ENCODE results near the gene ATXN10.
A peak's percentile ranks its signal among the peaks of the same experiment; 100 is the strongest.

ATXN10 gene

DNA sequence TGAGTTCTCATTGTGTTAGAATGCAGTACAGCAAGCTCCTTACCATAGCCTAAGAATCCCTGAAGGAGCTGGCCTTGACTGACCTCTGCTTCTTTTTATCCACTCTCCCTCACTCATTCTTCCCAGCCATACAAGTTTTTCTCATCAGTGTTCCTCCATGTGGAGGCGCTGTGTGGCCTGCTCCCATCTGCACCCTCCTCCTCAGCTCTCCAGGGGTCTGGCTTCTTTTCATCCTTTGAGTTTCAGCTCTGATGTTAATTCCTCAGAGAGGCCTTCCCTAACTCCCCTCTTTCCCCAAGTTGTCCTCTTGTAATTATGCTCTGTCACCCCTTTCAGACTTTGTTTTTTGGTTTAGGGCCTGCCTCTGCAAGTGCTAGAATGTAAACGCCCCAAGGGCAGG, 160.5 kb downstream of the ATXN10 start:
- DNase-seq: no peak

DNA sequence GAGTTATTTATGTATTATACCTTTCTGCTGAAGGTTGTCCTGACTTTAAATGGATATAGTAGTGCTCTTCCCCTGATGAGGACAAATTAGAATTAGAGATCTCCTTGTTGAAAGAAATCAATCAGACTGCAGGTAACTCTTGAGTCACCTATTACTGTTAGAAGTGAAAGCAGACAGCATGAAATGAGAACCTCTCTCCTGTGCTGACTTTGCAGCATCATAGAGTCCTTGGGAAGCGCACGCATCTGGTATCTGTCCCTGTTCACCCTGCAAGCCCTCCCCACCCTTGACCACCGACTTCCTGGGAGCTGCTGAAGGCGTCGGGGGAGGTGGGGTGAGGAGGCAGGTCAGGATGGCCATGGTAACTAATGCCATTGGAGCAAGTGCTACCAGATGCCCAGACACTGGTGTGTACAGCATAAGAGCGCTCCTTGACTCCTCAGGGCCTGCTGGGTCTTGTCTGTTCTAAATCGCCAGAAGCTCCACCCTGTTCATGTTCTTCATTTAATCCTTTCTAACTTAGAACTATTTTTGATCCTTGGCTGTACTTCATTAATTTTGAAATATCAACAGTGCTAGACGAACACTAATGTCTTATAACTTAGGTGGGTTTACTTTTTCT, 161.4 kb downstream of the ATXN10 start:
- no peak for DNase-seq

DNA sequence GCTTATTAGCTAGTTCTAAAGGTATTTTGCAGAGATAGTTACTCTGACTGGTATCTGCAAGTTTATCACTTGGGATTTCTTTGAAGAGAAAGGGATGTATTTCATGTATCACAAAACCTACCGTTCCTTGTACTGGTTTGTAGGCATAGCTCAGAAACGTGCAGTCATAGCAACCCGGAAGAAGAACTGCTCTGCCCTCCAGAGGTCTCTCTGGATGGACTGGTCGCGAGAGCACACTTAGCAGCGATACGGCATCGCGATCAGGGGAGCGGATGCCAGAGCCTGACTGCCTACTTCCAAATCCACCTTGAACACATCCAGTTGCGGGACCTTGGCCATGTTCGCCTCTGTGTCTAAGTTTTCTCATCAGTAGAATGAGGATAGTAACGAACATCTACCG, 162.0 kb downstream of the ATXN10 start:
- DNase-seq: no peak

DNA sequence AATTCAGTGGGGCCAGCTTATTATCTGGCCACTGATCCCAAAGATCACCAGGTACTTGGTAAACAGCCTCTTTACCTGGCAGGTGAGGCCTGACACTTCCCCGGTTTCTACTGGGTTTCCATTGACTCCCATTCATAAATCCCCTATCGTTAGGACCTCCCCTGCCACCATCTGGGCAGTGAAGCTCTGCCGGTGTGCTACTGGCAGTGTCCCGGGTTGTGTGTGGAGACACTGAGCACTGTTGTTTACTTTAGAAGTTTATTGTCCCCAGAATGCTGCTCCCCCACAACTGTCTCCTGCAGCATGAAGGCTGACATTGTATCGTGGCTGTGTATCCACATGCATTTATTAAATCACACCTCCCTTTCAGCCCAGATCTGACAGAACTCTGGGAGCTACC, 162.6 kb downstream of the ATXN10 start:
- DNase-seq: peak; percentile 9

DNA sequence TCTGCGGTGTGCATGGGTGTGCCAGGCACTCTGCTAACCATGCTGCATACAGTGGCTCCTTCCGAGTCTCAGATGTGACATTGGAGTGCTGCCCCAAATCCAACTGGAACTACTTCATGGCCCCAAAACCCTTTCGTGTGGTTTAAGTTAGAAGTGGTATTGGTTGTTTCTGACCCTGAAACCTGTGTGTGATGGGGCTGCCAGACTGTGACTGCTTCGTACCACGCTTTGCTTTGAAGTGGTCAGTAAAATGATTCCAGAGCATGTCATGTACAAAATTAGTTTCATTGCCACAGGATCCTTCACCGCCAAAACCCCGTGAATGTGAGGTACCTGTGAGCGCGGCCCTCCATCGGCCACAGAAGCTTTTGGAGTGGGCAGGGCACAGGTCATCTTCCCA, 163.2 kb downstream of the ATXN10 start:
- no peak for DNase-seq

DNA sequence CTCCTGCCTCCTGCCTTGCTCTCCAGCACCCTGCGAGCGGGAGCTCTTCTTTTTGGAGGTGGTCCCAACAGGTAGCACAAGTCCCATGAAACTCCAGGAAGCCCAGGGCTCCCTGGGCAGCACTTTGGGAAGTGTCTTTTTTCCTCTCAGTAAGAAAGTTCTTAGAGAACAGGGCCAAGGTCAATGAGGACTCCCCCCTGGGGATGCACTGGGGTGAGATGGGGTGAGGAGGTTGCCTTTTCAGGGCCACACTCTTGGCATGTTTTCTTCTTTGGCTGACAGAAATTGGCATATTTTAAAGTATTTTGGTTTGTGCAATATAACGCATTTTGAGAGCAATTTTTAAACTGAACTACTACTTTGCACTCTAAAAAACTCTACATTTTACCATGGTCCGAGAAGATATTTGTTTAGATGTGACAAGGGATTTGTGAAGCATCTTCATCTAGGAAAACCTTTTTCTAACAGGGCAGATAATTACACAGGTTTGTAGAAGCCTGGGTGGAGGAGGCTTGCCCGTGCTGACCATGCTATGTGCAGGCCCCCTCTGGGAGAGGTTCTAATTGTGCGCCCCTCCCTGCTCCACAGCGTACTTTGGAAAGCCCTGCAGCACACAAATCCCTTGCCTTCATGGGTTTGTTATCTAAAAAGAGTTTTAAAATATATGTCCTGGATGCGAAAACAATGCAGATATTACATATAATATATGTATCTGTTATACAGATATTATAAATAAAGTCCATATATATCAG, 165.0 kb downstream of the ATXN10 start:
- DNase-seq: no peak

DNA sequence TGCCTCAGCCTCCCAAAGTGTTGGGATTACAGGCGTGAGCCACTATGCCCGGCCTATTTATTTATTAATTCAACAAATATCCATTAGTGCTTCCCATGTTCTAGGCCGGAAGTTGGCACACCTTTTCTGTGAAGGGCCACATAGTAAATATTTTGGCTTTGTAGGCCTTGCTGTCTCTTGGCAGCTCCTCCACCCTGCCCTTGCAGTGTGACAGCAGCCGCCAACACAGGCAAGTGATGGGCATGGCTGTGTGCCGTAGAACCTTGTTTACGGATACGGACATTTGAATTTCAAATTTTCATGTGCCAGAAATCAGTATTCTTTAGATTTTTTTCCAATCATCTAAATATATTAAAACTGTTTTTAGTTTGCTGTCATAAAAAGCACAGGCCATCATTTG, 165.9 kb downstream of the ATXN10 start:
- DNase-seq: no peak

DNA sequence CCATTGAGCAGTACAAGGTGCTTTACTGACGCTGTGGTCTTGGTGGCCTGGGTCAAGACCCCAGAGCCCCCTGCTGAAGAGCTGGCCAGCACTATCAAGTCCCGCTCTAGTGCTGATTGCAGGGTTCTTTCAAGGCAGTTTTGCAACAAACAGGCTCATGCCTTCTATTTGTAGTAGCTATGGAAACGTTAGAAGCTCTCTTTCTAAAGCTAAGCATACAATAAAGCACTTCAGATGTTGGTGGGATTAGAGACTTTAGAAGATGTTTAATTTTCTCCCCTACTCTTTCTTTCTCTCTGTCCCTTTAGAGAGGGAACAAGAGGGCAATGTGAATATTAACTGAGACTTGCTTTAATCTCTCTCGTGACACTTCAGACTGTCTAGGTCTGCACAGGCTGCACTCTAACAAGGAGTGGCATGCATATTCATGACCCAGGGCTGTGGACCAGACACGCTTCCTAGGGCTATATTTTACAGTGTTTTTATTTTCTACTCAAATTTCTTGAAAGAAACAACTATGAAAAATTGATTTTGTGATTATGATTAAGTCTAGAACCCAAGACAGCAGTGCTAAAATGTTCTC, 166.8 kb downstream of the ATXN10 start:
- no peak for DNase-seq

DNA sequence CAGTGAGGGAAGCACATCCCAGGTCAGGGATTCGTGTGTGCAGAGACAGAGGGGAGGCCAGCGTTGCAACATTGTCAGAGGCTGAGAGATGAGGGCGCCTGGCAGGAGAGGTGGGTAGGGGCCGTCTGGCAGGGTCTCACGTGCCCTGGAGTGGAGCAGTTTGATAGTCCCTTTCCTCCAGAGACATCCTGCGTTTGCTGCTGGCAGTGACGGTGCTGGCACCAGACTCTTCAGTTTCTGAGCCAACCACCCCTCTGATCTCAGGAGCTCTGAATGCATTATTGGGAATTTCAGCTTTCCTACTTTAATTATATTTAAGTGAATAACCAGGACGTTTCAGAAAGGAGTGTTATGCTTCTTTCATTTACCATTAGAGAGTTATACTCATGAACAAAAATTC, 168.8 kb downstream of the ATXN10 start:
- no peak for DNase-seq

DNA sequence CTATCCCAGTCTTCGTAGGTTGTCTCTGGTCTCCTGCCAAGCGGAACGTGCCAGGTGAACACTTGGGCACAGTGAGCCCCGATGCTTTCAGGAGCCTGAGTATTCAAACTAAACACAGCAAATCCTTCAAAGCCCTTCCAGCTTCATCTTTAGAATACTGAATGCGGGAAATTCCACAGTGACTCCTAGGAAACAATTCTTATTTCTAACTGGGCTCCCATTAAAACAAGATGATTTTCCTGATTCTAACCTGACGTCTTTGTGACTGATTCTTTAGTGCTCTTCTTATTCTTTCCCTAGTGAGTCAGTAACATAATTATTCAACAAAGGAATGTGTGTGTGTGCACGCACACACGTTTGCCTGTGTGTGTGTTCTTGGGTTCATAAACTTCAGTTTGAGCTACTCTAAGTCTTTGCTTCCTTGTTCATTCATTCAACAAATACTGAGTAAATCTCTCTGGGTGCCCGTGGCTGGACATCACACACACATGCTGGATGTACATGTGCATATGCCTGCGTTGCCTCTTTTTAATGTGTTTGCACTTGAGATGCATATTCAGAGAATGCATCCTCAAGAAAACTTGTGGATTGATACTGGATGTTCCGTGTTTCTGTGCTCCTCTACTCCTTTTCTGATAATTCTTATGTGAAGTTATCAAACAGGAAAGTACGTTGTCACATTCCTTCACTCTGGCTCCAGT, 170.8 kb downstream of the ATXN10 start:
- DNase-seq: no peak

DNA sequence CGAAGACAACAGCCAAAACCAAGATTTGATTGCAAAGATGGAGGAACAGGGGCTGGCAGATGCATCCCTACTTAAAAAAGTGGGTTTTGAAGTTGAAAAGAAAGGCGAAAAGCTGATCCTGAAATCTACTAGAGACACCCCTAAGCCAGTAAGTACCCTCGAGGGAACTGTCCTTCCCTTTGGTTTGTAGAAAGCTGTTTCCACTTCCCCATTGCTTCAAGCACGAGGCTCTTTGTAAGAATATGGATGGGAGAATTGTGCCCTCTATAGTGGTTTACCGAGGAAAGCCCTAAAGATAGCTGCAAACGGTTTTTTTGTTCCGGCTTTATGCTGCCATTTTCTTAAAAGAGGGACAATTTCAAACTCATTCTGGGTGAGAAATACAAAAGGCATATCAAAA, 171.4 kb downstream of the ATXN10 start:
- DNase-seq: no peak

DNA sequence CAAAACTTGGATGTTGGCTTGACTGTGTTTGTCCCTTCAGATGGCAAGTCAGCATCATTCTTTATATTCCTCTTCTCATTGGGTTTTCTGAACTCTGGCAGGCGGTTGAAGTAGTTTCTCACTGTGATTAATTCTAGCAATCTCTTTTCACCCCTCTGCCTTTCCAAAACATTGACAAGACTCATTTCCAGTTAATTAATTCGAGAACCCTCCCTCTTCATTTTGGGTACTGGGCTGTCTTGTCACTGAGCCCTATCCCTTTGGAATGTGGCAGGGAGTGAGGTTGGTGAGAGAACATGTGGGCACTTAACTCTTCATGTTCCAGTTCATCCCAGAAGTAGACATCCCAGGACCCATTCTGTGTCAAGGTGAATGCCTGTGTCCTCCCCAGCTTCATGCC, 172.4 kb downstream of the ATXN10 start:
- no peak for DNase-seq

DNA sequence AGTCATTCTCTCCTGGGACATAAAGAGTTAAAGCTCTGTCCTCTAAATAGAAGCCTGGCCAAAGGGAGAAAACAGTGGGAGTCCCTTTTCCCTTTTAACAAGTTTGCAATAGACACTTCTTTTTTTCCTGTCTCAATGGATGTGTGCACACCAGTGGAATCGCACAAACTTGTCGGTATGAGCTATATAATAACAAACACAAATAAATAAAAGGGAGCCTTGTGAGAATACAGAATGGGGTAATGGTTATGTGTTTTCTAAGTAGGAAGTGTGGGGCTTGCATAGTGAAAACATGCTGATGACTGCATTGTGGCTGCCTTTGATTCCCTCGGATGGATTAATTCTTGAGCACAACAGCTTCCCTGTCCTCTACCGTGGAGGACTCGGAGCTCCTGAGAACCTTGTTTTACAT, 173.4 kb downstream of the ATXN10 start:
- DNase-seq: no peak

DNA sequence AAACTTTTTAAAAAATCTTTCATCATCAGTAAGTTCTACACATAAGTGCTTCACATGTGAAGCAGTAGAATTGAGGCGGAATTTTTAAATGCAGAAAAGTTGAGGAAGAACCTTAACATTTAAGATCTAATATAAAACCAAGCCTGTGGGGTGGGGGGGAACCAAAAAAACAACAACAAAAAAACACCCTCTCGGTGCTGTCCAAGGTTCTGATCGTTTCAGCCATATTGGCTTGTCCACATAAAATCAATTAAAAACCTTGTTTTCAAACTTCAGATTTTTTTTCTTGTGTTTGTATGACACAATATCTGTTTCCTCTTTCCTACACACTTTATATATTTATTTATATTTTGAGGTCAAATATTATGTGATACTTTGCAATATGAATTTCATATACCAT, 175.3 kb downstream of the ATXN10 start:
- DNase-seq: no peak

DNA sequence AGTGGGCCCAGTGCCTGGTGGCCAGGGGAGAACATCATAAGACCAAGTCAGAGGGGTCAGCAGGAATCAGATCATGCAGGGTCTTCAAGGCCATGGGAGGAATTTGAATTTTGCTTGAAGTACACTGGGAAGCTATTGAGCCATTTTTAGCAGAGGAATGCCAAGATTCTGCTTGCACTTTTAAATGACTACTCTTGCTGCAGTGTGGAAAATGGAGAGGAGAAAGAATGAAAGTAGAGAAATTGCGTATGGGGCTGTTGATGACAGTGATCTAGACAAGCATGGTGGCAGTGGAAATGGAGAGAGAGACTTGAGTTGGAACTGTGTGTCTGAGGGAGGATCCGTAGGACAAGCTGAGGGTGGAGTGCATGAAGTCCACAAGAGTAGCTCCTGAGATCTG, 177.3 kb downstream of the ATXN10 start:
- no peak for DNase-seq

DNA sequence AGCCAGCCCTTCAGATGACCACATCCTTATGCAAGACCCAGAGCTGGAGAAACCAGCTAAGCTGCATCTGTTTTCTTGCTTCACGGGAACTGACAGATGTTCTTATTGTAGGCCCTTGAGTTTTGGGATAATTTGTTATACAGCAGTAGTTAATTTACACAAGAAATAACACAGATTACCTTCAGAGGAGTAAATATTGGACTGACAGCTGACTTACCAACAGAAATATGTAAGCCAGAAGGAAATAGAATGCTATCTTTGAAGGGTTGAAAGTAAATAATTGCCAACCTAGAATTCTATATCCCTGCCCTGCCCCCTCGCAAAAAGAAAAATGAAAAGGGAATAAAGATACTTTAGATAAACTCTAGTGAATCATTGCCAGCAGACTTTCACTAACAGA, 181.2 kb downstream of the ATXN10 start:
- DNase-seq: no peak

DNA sequence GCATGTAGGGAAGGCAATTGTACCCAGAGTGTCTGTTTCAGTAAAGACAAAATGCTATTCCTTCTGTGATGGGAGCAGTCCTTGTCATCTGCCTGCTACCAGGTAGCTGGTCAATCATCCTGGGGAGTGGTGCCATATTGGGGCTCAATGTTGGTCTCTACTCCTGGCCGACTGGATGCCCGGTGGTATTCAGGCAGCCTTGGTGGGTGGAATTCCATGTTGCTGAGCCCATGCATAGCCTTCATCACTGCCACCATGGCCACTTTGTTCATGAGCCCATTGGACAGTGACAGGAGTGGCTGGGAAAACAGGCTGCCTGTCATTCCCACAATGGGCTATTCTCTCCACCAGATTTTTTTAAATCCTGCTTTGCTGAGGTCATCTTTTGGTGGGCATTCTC, 184.3 kb downstream of the ATXN10 start:
- no peak for DNase-seq

DNA sequence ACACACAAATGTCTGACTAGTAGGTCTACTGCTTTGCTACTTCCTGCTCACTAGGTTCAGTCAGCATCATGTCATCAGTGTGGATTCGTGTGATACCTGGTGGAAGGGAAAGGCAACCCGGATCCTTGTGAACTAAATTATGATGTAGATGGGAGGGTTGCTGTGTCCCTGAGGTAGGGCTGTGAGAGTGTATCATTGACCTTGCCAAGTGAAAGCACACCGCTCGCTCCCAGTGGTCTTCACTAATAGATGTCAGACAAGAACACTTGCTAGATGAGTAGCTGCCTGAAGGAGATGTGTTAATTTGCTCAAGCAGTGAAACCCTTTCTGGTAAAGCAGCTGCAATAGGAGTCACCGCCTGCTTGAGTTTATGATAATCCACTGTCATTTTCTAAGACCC, 185.9 kb downstream of the ATXN10 start:
- DNase-seq: no peak

DNA sequence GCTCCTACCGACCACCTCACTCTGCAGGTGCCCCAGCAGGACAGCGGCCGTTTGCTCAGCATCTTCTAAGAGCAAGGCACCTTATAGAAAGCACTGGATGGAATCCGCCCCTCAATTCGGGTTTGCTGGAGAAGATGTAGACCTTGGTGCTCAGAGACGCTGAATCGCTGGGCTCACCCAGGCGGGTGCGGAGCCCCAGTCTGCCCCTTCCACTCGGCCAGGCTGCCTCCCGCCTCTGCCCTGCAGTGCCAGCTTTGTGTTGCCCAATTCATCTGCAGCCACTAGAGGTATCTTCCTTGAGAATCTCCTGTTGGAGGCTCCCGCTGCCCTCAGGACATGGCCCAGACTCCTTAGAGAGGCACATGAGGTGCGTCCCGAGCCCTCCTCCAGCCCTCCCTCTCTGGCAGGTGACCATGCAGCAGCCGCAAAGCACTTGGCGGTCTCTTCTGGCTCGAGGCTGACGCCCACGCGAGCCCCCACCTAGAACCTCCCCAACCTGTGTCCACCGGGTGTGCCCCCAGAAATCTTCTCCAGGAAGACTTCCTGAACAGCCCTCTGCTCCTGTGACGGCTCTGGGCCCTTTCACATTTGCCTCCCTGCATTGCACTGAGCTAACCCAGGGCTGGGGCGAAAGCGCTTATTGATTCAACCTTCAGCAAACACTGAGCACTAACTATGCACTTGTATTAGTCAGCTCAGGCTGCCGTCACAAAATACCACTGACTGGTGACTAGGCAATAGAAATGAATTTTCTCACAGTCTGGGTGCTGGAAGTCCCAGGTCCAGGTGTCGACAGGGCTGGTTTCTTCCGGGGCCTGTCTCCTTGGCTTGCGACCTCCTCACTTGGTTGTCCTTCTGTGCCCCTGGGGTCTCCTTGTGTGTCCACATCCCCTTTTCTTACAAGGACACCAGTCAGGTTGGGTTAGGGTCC, 187.9 kb downstream of the ATXN10 start:
- no peak for DNase-seq

DNA sequence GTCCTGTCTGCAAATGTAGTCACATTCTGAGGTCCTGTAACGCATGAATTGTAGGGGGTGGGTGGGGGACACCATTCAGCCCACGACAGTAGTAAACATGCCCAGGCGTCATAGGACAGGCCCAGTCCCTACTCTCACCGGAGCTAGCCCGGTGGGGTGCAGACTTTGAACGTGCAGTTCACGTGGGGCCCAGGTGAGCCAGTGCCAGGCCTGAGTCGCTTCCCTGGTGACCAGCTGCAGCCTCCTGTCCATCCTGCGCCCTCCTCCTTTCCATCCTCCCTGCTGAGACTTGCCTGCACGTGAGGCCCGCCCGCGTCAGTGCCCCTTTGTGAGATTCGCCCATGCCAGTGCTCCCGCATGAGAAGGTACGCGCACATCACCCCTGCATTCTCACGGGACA, 188.6 kb downstream of the ATXN10 start:
- DNase-seq: no peak

DNA sequence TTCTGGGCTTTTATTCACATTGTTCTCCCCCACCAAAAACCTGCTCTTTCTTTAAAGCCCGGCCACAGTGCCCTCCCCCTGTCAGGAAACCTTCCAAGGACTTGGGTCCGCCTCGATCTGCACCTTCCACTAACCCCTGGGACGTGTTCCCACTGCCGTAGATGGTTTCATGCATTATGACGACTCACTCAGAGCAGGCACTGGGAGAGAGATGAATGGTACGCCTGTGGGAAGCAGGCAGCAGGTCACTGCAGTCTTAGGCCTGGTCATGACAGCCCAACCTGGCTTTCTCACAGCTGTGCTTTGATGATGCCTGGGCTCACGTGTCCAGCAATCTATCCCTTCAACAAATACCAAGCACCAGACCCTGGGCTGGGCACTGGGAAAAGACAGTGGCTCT, 189.6 kb downstream of the ATXN10 start:
- no peak for DNase-seq

DNA sequence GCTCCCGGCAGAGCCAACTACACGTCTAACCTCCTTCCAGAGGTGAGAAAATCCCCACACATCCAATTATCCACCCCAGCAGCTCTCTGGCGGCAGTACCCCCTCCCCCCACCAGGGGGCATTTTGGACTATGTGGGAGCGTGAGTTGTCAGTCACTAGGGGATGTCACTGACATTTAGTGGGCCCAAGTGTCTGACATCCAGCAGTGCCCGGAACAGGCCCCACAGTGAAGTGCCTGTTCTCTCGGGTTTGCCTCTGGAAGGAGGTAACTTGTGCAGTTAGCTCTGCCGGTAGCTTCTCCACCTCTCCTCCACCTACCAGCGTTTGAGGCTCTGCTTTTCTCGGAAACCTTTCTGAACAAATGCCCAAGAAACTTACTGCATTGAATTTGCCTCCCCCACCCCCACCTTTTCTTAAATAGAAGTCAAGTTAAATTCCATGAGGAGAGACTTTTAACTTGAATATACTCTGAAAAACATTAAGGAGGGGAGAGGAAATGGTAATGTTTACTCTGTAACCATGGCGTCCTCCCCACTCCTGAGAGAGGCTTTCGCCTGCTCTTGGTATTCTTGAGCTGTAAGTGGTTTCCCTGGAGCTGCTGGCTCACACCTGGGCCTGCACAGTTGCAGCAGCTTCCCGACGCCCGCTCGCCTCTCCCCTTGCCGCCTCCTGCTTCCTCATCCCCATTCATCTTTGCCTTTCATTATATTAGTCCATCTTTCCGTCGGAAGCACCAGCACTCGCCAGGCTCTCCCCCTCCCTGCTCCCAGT, 192.5 kb downstream of the ATXN10 start:
- peak; percentile 71 for DNase-seq
